M059J (cell line): ENCODE data around the gene DSE. TPM values are rescaled to one million over a fixed set of nuclear protein-coding genes. Genes with fewer than 3 reads are reported as not detected.

Experiments used
- DNase-seq: peaks from one replicate; pipeline ENCODE4 v3.0.0-alpha.2; 2012; ENCODE audit warnings: low read depth
- total RNA-seq: library from RNA; depleted of rRNA; stranded (reverse); fragments of >200 nt; shearing (Covaris generic); gene quantifications from 2 replicates; pipeline ENCODE4 v1.2.3, GENCODE V29; 2014; rRNA removed

The DSE gene
- total RNA-seq, 1 experiment from 2014 or later, result 24.5 TPM

GRCh38 chr6:116476002-116476678, 105.4 kb downstream of the DSE start:
- DNase-seq, result no peak

- no peak for DNase-seq
Observed at GRCh38 chr6:116482780-116483179, 112.0 kb downstream of the DSE start.

GRCh38 chr6:116483616-116484015, 112.9 kb downstream of the DSE start:
- DNase-seq, result no peak

- DNase-seq, result no peak
Observed at GRCh38 chr6:116485559-116486184, 114.9 kb downstream of the DSE start.

- DNase-seq, result no peak
Observed at GRCh38 chr6:116491610-116492330, 121.0 kb downstream of the DSE start.

GRCh38 chr6:116492331-116493067, 121.8 kb downstream of the DSE start:
- DNase-seq, result no peak

Other genes with a start within 250 kb of the DSE start
- 0.10 TPM in 1 of 2 replicates, not detected in the other for gene COL10A1, start 244.8 kb upstream of the DSE start, total RNA-seq
- gene TSPYL4, start 116.9 kb upstream of the DSE start, total RNA-seq, result 7.0 and 12.0 TPM in 2 replicates
- gene TSPYL1, start 91.0 kb upstream of the DSE start, total RNA-seq, result 29.4 and 42.3 TPM in 2 replicates
- 6.3 and 6.9 TPM in 2 replicates for gene CALHM6, start 90.4 kb downstream of the DSE start, total RNA-seq
- 1.3 and 1.6 TPM in 2 replicates for gene CALHM5, start 140.7 kb downstream of the DSE start, total RNA-seq
- 0.27 TPM in 1 of 2 replicates, not detected in the other for gene TRAPPC3L, start 174.7 kb downstream of the DSE start, total RNA-seq
- gene CALHM4, start 182.8 kb downstream of the DSE start, total RNA-seq, result not detected in 2 replicates
- gene RWDD1, start 200.6 kb downstream of the DSE start, total RNA-seq, result 24.2 and 27.0 TPM in 2 replicates
- 0.10 TPM in 1 of 2 replicates, not detected in the other for gene RSPH4A, start 245.5 kb downstream of the DSE start, total RNA-seq